ENCODE measurements around the gene CRYBG2.

DNA sequence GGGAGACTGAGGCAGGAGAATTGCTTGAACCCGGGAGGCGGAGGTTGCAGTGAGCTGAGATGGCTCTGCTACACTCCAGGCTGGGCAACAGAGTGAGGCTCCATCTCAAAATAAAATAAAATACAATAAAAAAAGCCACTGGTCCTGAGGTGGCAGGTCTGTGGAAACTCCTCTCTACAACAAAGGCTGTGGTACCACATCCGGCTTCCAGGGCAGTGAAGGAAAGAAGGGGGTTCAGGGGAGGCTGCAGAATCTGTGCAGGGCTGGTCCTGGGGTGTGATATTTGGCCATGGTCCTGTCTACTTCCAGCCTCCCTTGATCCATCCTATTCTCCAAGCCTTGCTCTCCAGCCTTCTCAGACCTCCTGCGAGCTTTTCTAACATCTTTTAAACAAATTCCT lies 19.4 kb upstream of the CRYBG2 start:
- no peak for TF ChIP-seq MXI1 (conservative IDR thresholded peaks at IDR 0.05; ENCODE audit: poor library complexity, severe bottlenecking)
- TF ChIP-seq, protein P1, sequence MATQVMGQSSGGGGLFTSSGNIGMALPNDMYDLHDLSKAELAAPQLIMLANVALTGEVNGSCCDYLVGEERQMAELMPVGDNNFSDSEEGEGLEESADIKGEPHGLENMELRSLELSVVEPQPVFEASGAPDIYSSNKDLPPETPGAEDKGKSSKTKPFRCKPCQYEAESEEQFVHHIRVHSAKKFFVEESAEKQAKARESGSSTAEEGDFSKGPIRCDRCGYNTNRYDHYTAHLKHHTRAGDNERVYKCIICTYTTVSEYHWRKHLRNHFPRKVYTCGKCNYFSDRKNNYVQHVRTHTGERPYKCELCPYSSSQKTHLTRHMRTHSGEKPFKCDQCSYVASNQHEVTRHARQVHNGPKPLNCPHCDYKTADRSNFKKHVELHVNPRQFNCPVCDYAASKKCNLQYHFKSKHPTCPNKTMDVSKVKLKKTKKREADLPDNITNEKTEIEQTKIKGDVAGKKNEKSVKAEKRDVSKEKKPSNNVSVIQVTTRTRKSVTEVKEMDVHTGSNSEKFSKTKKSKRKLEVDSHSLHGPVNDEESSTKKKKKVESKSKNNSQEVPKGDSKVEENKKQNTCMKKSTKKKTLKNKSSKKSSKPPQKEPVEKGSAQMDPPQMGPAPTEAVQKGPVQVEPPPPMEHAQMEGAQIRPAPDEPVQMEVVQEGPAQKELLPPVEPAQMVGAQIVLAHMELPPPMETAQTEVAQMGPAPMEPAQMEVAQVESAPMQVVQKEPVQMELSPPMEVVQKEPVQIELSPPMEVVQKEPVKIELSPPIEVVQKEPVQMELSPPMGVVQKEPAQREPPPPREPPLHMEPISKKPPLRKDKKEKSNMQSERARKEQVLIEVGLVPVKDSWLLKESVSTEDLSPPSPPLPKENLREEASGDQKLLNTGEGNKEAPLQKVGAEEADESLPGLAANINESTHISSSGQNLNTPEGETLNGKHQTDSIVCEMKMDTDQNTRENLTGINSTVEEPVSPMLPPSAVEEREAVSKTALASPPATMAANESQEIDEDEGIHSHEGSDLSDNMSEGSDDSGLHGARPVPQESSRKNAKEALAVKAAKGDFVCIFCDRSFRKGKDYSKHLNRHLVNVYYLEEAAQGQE (IDR thresholded peaks at IDR 0.05; ENCODE audit: borderline replicate concordance): no peak

Data from neural cell (in vitro differentiated cells).